Mesendoderm (in vitro differentiated cells): ENCODE measurements around the gene ADAM12.

Experiments
- DNase-seq: peaks from one replicate; pipeline ENCODE4 v3.0.0; 2013
- H2AK5ac ChIP-seq: 2 replicates; pipeline ENCODE4 v1.6.1; 2013; ENCODE audit warnings: low read length, inconsistent platforms
- H2BK120ac ChIP-seq: 2 replicates; pipeline ENCODE4 v1.6.1; 2013; ENCODE audit warnings: low read depth, mild to moderate bottlenecking, low read length, moderate library complexity, mixed read lengths
- H2BK15ac ChIP-seq: replicated peaks from 2 replicates; pipeline ENCODE4 v1.6.1; 2013; ENCODE audit warnings: low read depth, mild to moderate bottlenecking, moderate library complexity
- H2BK5ac ChIP-seq: 2 replicates; pipeline ENCODE4 v1.6.1; 2013; ENCODE audit warnings: low read length, inconsistent platforms
- H3K18ac ChIP-seq: 2 replicates; pipeline ENCODE4 v1.6.1; 2013; ENCODE audit warnings: mild to moderate bottlenecking, low read length, mixed read lengths
- H3K23ac ChIP-seq: one replicate; pipeline ENCODE4 v1.6.1; 2013; ENCODE audit warnings: low read length
- H3K27ac ChIP-seq: 2 replicates; pipeline ENCODE4 v1.5.1; 2013; ENCODE audit warnings: low read depth, mild to moderate bottlenecking, inconsistent platforms, low read length, moderate library complexity
- H3K27me3 ChIP-seq: 2 replicates; pipeline ENCODE4 v1.6.1; 2013; ENCODE audit warnings: low read length, control low read depth, mild to moderate bottlenecking, inconsistent platforms; ENCODE audit not compliant: insufficient read depth, poor library complexity
- H3K36me3 ChIP-seq: 2 replicates; pipeline ENCODE4 v1.6.1; 2013; ENCODE audit warnings: low read length, inconsistent platforms; ENCODE audit not compliant: control insufficient read depth, insufficient read depth
- H3K4ac ChIP-seq: one replicate; pipeline ENCODE4 v1.6.1; 2013; ENCODE audit warnings: low read depth, mild to moderate bottlenecking, low read length, moderate library complexity
- H3K4me1 ChIP-seq: 2 replicates; pipeline ENCODE4 v1.6.1; 2013; ENCODE audit warnings: low read depth, low read length, inconsistent platforms; ENCODE audit not compliant: control insufficient read depth
- H3K4me2 ChIP-seq: 2 replicates; pipeline ENCODE4 v1.6.1; 2013; ENCODE audit warnings: low read length
- H3K4me3 ChIP-seq: 2 replicates; pipeline ENCODE4 v1.5.1; 2013; ENCODE audit warnings: mild to moderate bottlenecking, low read length
- H3K56ac ChIP-seq: one replicate; pipeline ENCODE4 v1.6.1; 2013; ENCODE audit warnings: low read length
- H3K79me1 ChIP-seq: 2 replicates; pipeline ENCODE4 v1.6.1; 2013; ENCODE audit warnings: low read length, inconsistent platforms
- H3K79me2 ChIP-seq: 2 replicates; pipeline ENCODE4 v1.6.1; 2013; ENCODE audit warnings: mild to moderate bottlenecking, low read length; ENCODE audit not compliant: control insufficient read depth, insufficient read depth
- H3K9ac ChIP-seq: 2 replicates; pipeline ENCODE4 v1.6.1; 2013; ENCODE audit warnings: low read length, inconsistent platforms
- H4K5ac ChIP-seq: one replicate; pipeline ENCODE4 v1.6.1; 2013; ENCODE audit warnings: low read length
- H4K8ac ChIP-seq: one replicate; pipeline ENCODE4 v1.6.1; 2013; ENCODE audit warnings: low read depth, mild to moderate bottlenecking, control low read depth, low read length, moderate library complexity
- WGBS: extraction: QIAGEN DNeasy Blood & Tissue Kit; methylation state at CpG from one replicate; pipeline ENCODE4 v1.1.7; 2013; ENCODE audit warnings: low lambda C conversion rate, missing lambda C conversion rate; ENCODE audit not compliant: insufficient coverage; ENCODE audit errors: extremely low coverage; 5-methylcytosine and 5-hydroxymethylcytosine counted together

The ADAM12 gene

GRCh38 chr10:126210051-126210651, 178.1 kb downstream of the ADAM12 start:
- H3K27ac ChIP-seq = no peak overlapping the region
- H2BK5ac ChIP-seq = no peak overlapping the region
- no peaks in the 10 kb centered on the region for H3K4me1 ChIP-seq

GRCh38 chr10:126209451-126209850, 178.8 kb downstream of the ADAM12 start:
- H3K4me1 ChIP-seq = no peaks in the 10 kb centered on the region

More at GRCh38 chr10:126210051-126210651, 178.1 kb downstream of the ADAM12 start:
- Histone ChIP-seq H3K79me1 (no peaks in the 10 kb centered on the region), H2BK15ac (no peak overlapping the region), H3K27me3 (no peaks in the 10 kb centered on the region), H3K56ac (no peak overlapping the region), H2BK120ac (no peak overlapping the region), H3K4me3 (no peak overlapping the region), H4K5ac (no peak overlapping the region), H3K23ac (no peak overlapping the region), H3K36me3 (no peaks in the 10 kb centered on the region), H4K8ac (no peak overlapping the region), H3K4ac (no peak overlapping the region), H2AK5ac (no peak overlapping the region), H3K79me2 (no peaks in the 10 kb centered on the region), H3K9ac (no peak overlapping the region), H3K18ac (no peak overlapping the region), H3K4me2 (no peak overlapping the region)
- no peak for DNase-seq
- WGBS = no CpG with 5 or more reads among the region's 10 CpGs

GRCh38 chr10:126208726-126209302, 179.5 kb downstream of the ADAM12 start:
- no peaks in the 10 kb centered on the region for H3K79me1 ChIP-seq
- no peak overlapping the region for H3K27ac ChIP-seq
- H2BK5ac ChIP-seq = no peak overlapping the region
- no peak overlapping the region for H3K4me3 ChIP-seq
- DNase-seq = no peak
- no peak overlapping the region for H2BK120ac ChIP-seq
- H3K56ac ChIP-seq = no peak overlapping the region
- no peaks in the 10 kb centered on the region for H3K79me2 ChIP-seq
- H3K23ac ChIP-seq = no peak overlapping the region
- H4K5ac ChIP-seq = no peak overlapping the region
- no peak overlapping the region for H3K9ac ChIP-seq
- H4K8ac ChIP-seq = no peak overlapping the region
- H3K4me1 ChIP-seq = no peaks in the 10 kb centered on the region
- WGBS = no CpG with 5 or more reads among the region's 4 CpGs
- H3K4ac ChIP-seq = no peak overlapping the region
- no peak overlapping the region for H2AK5ac ChIP-seq
- H3K18ac ChIP-seq = no peak overlapping the region
- no peak overlapping the region for H3K4me2 ChIP-seq
- no peaks in the 10 kb centered on the region for H3K27me3 ChIP-seq
- no peaks in the 10 kb centered on the region for H3K36me3 ChIP-seq
- H2BK15ac ChIP-seq = no peak overlapping the region

More at GRCh38 chr10:126209451-126209850, 178.8 kb downstream of the ADAM12 start:
- H4K5ac ChIP-seq = no peak overlapping the region
- no peak overlapping the region for H3K4me2 ChIP-seq
- H3K27me3 ChIP-seq = no peaks in the 10 kb centered on the region
- H2AK5ac ChIP-seq = no peak overlapping the region
- no peak overlapping the region for H3K4me3 ChIP-seq
- no peak overlapping the region for H3K27ac ChIP-seq
- WGBS = no CpG with 5 or more reads among the region's 4 CpGs
- no peak overlapping the region for H3K9ac ChIP-seq
- no peak overlapping the region for H2BK120ac ChIP-seq
- H3K18ac ChIP-seq = no peak overlapping the region
- no peaks in the 10 kb centered on the region for H3K79me1 ChIP-seq
- no peak overlapping the region for H4K8ac ChIP-seq
- H3K36me3 ChIP-seq = no peaks in the 10 kb centered on the region
- H3K79me2 ChIP-seq = no peaks in the 10 kb centered on the region
- no peak overlapping the region for H2BK5ac ChIP-seq
- no peak overlapping the region for H2BK15ac ChIP-seq
- no peak overlapping the region for H3K56ac ChIP-seq
- DNase-seq = no peak
- no peak overlapping the region for H3K4ac ChIP-seq
- no peak overlapping the region for H3K23ac ChIP-seq

- Histone ChIP-seq H3K4me2 (no peak overlapping the region), H3K27ac (no peak overlapping the region), H3K36me3 (no peaks in the 10 kb centered on the region), H3K4ac (no peak overlapping the region), H3K23ac (no peak overlapping the region), H2BK5ac (no peak overlapping the region), H3K27me3 (no peaks in the 10 kb centered on the region), H3K18ac (no peak overlapping the region), H3K79me2 (no peaks in the 10 kb centered on the region), H4K8ac (no peak overlapping the region), H3K56ac (no peak overlapping the region), H3K79me1 (no peaks in the 10 kb centered on the region), H3K9ac (no peak overlapping the region), H2BK120ac (no peak overlapping the region), H4K5ac (no peak overlapping the region), H2BK15ac (no peak overlapping the region), H3K4me3 (no peak overlapping the region), H2AK5ac (no peak overlapping the region), H3K4me1 (no peaks in the 10 kb centered on the region)
- no CpG with 5 or more reads among the region's 1 CpG for WGBS
- no peak for DNase-seq
Observed at GRCh38 chr10:126207851-126208250, 180.4 kb downstream of the ADAM12 start.

DNA sequence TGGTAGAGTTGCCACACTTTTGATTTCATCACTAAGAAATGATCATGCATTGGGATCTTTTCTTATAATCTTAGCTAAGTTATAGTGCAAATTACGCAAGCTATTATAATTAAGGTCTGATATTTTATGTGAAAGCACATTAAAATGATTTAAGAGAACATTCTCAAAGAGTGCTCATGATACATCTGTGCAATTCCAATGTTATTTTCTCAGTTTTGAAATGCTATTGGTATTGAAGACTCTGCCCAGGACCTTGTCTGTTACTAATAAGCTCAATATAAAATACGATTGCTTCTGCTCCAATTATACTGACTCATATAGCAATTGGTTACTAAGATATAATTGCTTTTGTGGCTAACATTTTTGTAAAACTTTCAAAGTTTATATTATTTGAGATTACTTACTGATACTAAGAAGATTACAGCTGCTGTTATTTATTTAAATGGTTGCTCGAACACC, 180.9 kb downstream of the ADAM12 start:
- H3K79me2 ChIP-seq = no peaks in the 10 kb centered on the region
- H3K4me1 ChIP-seq = no peaks in the 10 kb centered on the region
- no peak overlapping the region for H2BK15ac ChIP-seq
- no peak overlapping the region for H3K4ac ChIP-seq
- no peaks in the 10 kb centered on the region for H3K79me1 ChIP-seq
- no peak overlapping the region for H2AK5ac ChIP-seq
- H2BK120ac ChIP-seq = no peak overlapping the region
- no peak overlapping the region for H2BK5ac ChIP-seq
- H3K27ac ChIP-seq = no peak overlapping the region
- H4K8ac ChIP-seq = no peak overlapping the region
- H3K9ac ChIP-seq = no peak overlapping the region
- WGBS = no CpG with 5 or more reads among the region's 3 CpGs
- H3K36me3 ChIP-seq = no peaks in the 10 kb centered on the region
- H3K4me2 ChIP-seq = no peak overlapping the region
- H3K27me3 ChIP-seq = no peaks in the 10 kb centered on the region
- no peak overlapping the region for H3K23ac ChIP-seq
- H3K18ac ChIP-seq = no peak overlapping the region
- H3K56ac ChIP-seq = no peak overlapping the region
- no peak overlapping the region for H3K4me3 ChIP-seq
- H4K5ac ChIP-seq = no peak overlapping the region
- no peak for DNase-seq
